Hematopoietic multipotent progenitor cell treated with erythropoietin and hydrocortisone succinate and interleukin-3 and kit ligand, for 6 days (in vitro differentiated cells): Measurements from ENCODE around the gene HMGN4.

Experiments
- DNase-seq: peaks from one replicate; pipeline ENCODE4 v3.0.0-alpha.2; 2015

Gene HMGN4

GRCh38 chr6:26588965-26589364, 50.8 kb downstream of the HMGN4 start:
- no peak for DNase-seq

GRCh38 chr6:26592649-26593048, 54.5 kb downstream of the HMGN4 start:
- DNase-seq = peak; percentile 40

GRCh38 chr6:26593278-26594130, 55.3 kb downstream of the HMGN4 start:
- DNase-seq = no peak

GRCh38 chr6:26594131-26594498, 55.9 kb downstream of the HMGN4 start:
- DNase-seq = no peak

GRCh38 chr6:26594730-26595632, 56.8 kb downstream of the HMGN4 start:
- peak; percentile 71 for DNase-seq

GRCh38 chr6:26595669-26596269, 57.6 kb downstream of the HMGN4 start:
- peak; percentile 94 for DNase-seq
